Measurements from ENCODE around the gene MYH13.

- no peak for TF ChIP-seq EP300 (IDR thresholded peaks at IDR 0.05)
- no peak for TF ChIP-seq CTCF (IDR thresholded peaks at IDR 0.05)
- no peak for TF ChIP-seq POLR2AphosphoS5 (IDR thresholded peaks at IDR 0.05)
- TF ChIP-seq POLR2A (IDR thresholded peaks at IDR 0.05; ENCODE audit: low read depth) = no peak
These were observed 21.5 kb upstream of the MYH13 start for GRCh38 chr17:10394201-10394887.
